MCF 10A (cell line): ENCODE results near the gene USP11. TPM values are rescaled to one million over a fixed set of nuclear protein-coding genes. Genes with fewer than 3 reads are reported as not detected.

Source experiments
- BruUV-seq: library from RNA; stranded (reverse); fragments of 400-500 nt; replicated peaks from 2 replicates; lab custom pipeline; 2021; lab: Mats Ljungman, UMichigan
- CTCF ChIA-PET: fragments of 300-600 bp; sonication (Branson Sonifier 250); formaldehyde crosslinking; extraction: SDS; loops from one replicate; lab custom pipeline; 2021; ENCODE audit warnings: antibody characterized with exemption, inconsistent platforms; lab: Yijun Ruan, JAX
- POLR2A ChIA-PET: fragments of 300-600, 350-650 bp; sonication (Branson Sonifier 250); formaldehyde crosslinking; extraction: SDS; loops from one replicate; lab custom pipeline; 2020; ENCODE audit warnings: antibody characterized with exemption, inconsistent platforms; lab: Yijun Ruan, JAX
- DNase-seq: peaks from one replicate; pipeline ENCODE4 v3.0.0-alpha.2; 2018; ENCODE audit not compliant: unreplicated experiment
- H3K27ac Mint-ChIP-seq: one replicate; pipeline ENCODE4 v1.8.0; 2022; ENCODE audit warnings: mild to moderate bottlenecking, low read depth, mixed read lengths; ENCODE audit not compliant: unreplicated experiment
- H3K27me3 Mint-ChIP-seq: one replicate; pipeline ENCODE4 v1.8.0; 2022; ENCODE audit warnings: mixed read lengths; ENCODE audit not compliant: insufficient read depth, unreplicated experiment
- H3K36me3 Mint-ChIP-seq: one replicate; pipeline ENCODE4 v1.8.0; 2022; ENCODE audit warnings: mild to moderate bottlenecking, moderate library complexity, mixed read lengths; ENCODE audit not compliant: insufficient read depth, unreplicated experiment
- H3K4me1 Mint-ChIP-seq: one replicate; pipeline ENCODE4 v1.8.0; 2022; ENCODE audit warnings: mixed read lengths; ENCODE audit not compliant: insufficient read depth, unreplicated experiment
- H3K4me3 Mint-ChIP-seq: one replicate; pipeline ENCODE4 v1.8.0; 2022; ENCODE audit warnings: mild to moderate bottlenecking, moderate library complexity, mixed read lengths; ENCODE audit not compliant: unreplicated experiment
- H3K9me3 Mint-ChIP-seq: one replicate; pipeline ENCODE4 v1.8.0; 2022; ENCODE audit warnings: mixed read lengths; ENCODE audit not compliant: unreplicated experiment
- CTCF ChIP-seq: fragments of 200-600 bp; IDR thresholded peaks from one replicate; pipeline ENCODE4 v1.8.0; 2022; ENCODE audit warnings: antibody characterized with exemption, mild to moderate bottlenecking; ENCODE audit not compliant: unreplicated experiment
- intact Hi-C: fragments of 100-400 bp; cut with micrococcal nuclease; formaldehyde crosslinking; loops from 2 replicates; pipeline ENCODE4 v1.14.1; 2022
- total RNA-seq: library from RNA; stranded (reverse); gene quantifications from 2 replicates; pipeline ENCODE4 v1.2.3, GENCODE V29; 2022

The USP11 gene
- total RNA-seq, 1 experiment from 2014 or later = 20.3 TPM

- no peak for TF ChIP-seq CTCF
- H3K27me3 Mint-ChIP-seq = no peaks in the 10 kb centered on the region
- H3K4me3 Mint-ChIP-seq = no peak overlapping the region
- H3K36me3 Mint-ChIP-seq = peaks cover 50% of the 10 kb centered on the region
- intact Hi-C loops = no loop called here
- no peak for DNase-seq
- ChIA-PET CTCF (interaction anchor here (0.6 kb wide), 2 partner anchors 88 to 92 kb away, joined by 3 read pairs; no protein-coding TSS in a partner anchor), POLR2A (no interaction called here)
- BruUV-seq = no TSS peak
- peaks cover 22% of the 10 kb centered on the region for H3K4me1 Mint-ChIP-seq
- H3K9me3 Mint-ChIP-seq = no peaks in the 10 kb centered on the region
- no peak overlapping the region for H3K27ac Mint-ChIP-seq
Measured at GRCh38 chrX:47222751-47223350, 10.0 kb upstream of the USP11 start.

GRCh38 chrX:47223476-47224250 is 9.1 kb upstream of the USP11 start:
- H3K27ac Mint-ChIP-seq = no peak overlapping the region
- CTCF ChIA-PET = interaction anchor here (0.6 to 1.0 kb wide), 2 partner anchors 35 to 87 kb away, joined by 3 read pairs; no protein-coding TSS in a partner anchor

GRCh38 chrX:47224266-47224895 is 8.4 kb upstream of the USP11 start:
- H3K9me3 Mint-ChIP-seq = no peaks in the 10 kb centered on the region
- TF ChIP-seq CTCF = no peak
- no peak for DNase-seq
- intact Hi-C loops = no loop called here
- H3K36me3 Mint-ChIP-seq = peaks cover 53% of the 10 kb centered on the region
- BruUV-seq = no TSS peak
- CTCF ChIA-PET = interaction anchor here (1.0 kb wide), 1 partner anchor 34 kb away, joined by 3 read pairs; no protein-coding TSS in a partner anchor
- H3K27me3 Mint-ChIP-seq = no peaks in the 10 kb centered on the region
- H3K4me1 Mint-ChIP-seq = peaks cover 17% of the 10 kb centered on the region
- POLR2A ChIA-PET = interaction anchor here (0.6 kb wide), 1 partner anchor 652 kb away, joined by 3 read pairs; no protein-coding TSS in a partner anchor
- H3K4me3 Mint-ChIP-seq = no peak overlapping the region
- no peak overlapping the region for H3K27ac Mint-ChIP-seq

More at GRCh38 chrX:47223476-47224250, 9.1 kb upstream of the USP11 start:
- no peaks in the 10 kb centered on the region for H3K9me3 Mint-ChIP-seq
- no peak for TF ChIP-seq CTCF
- peaks cover 56% of the 10 kb centered on the region for H3K36me3 Mint-ChIP-seq
- no TSS peak for BruUV-seq
- H3K4me1 Mint-ChIP-seq = peaks cover 22% of the 10 kb centered on the region
- no peak for DNase-seq
- POLR2A ChIA-PET = interaction anchor here (0.6 kb wide), 1 partner anchor 653 kb away, joined by 3 read pairs; no protein-coding TSS in a partner anchor
- intact Hi-C loops = no loop called here
- H3K4me3 Mint-ChIP-seq = no peak overlapping the region
- H3K27me3 Mint-ChIP-seq = no peaks in the 10 kb centered on the region

GRCh38 chrX:47224896-47225290 is 7.9 kb upstream of the USP11 start:
- TF ChIP-seq CTCF = no peak
- intact Hi-C loops = no loop called here
- no TSS peak for BruUV-seq
- CTCF ChIA-PET = no interaction called here
- Mint-ChIP-seq H3K36me3 (peaks cover 48% of the 10 kb centered on the region), H3K4me1 (peaks cover 12% of the 10 kb centered on the region), H3K27me3 (peaks cover 4% of the 10 kb centered on the region), H3K27ac (no peak overlapping the region), H3K4me3 (no peak overlapping the region), H3K9me3 (no peaks in the 10 kb centered on the region)
- DNase-seq = no peak
- POLR2A ChIA-PET = no interaction called here
